K562 (cell line): ENCODE data around the gene USP19. TPM values are rescaled to one million over a fixed set of nuclear protein-coding genes. Genes with fewer than 3 reads are reported as not detected.

Experiments
- BRCA1 ChIP-seq, 2 experiments: fragments of 450-650 bp in 1 of 2; sonication (generic) in 1 of 2; formaldehyde crosslinking in 1 of 2; IDR thresholded peaks; 2 replicates each; pipeline versions ENCODE4 v1.5.0 to v1.6.1; 2017 to 2020; ENCODE audit warnings: mild to moderate bottlenecking in 1 of 2, missing genetic modification reagents in 1 of 2
- FOXK2 ChIP-seq, 2 experiments: fragments of 450-650 bp; IDR thresholded peaks in 1 of 2; conservative IDR thresholded peaks in 1 of 2; 2 replicates each; pipeline ENCODE4 v1.6.1; 2016; ENCODE audit warnings: low read depth in 2 of 2, mild to moderate bottlenecking in 1 of 2
- GABPA ChIP-seq: fragments of 200-800 bp; sonication (Bioruptor generic); conservative IDR thresholded peaks from 2 replicates; pipeline ENCODE4 v1.6.1; 2016; ENCODE audit warnings: low read depth, missing genetic modification characterization, missing compliant biosample characterization
- HDAC2 ChIP-seq: fragments of 450-650 bp; IDR thresholded peaks from 2 replicates; pipeline ENCODE4 v1.6.1; 2016; ENCODE audit warnings: mild to moderate bottlenecking
- ILK ChIP-seq: fragments of 450-650 bp; IDR thresholded peaks from 2 replicates; pipeline ENCODE4 v1.6.1; 2016; ENCODE audit warnings: missing genetic modification characterization, low read depth, mild to moderate bottlenecking, missing compliant biosample characterization, moderate library complexity, borderline replicate concordance
- PHB ChIP-seq: fragments of 250-450 bp; sonication (Bioruptor Pico); IDR thresholded peaks from 2 replicates; pipeline ENCODE4 v1.5.0; 2021
- POLR3G ChIP-seq: IDR thresholded peaks from 2 replicates; pipeline ENCODE4 v1.6.1; 2011; ENCODE audit not compliant: insufficient read length, insufficient replicate concordance; ENCODE audit errors: extremely low read depth
- RNF2 ChIP-seq: sonication (generic); IDR thresholded peaks from 2 replicates; pipeline ENCODE4 v1.6.1; 2016
- SMAD3 ChIP-seq: fragments of 450-650 bp; formaldehyde crosslinking; conservative IDR thresholded peaks from 2 replicates; pipeline ENCODE4 v1.4.0; 2020; ENCODE audit warnings: mild to moderate bottlenecking
- SRSF1 ChIP-seq: fragments of 200-400 bp; formaldehyde crosslinking; IDR thresholded peaks from 2 replicates; pipeline ENCODE4 v1.6.1; 2017; ENCODE audit warnings: mild to moderate bottlenecking, low read depth, low read length, moderate library complexity
- STAT5A ChIP-seq: IDR thresholded peaks from 2 replicates; pipeline ENCODE4 v1.6.1; 2012; ENCODE audit warnings: low read length, inconsistent platforms, borderline replicate concordance
- ZNF12 ChIP-seq: sonication (generic); formaldehyde crosslinking; IDR thresholded peaks from 2 replicates; pipeline ENCODE4 v1.4.0; 2020; ENCODE audit warnings: mild to moderate bottlenecking, missing genetic modification reagents
- ZNF197 ChIP-seq: fragments of 200-800 bp; sonication (Bioruptor generic); IDR thresholded peaks from 2 replicates; pipeline ENCODE4 v1.6.1; 2016; ENCODE audit warnings: low read depth, missing genetic modification characterization, missing compliant biosample characterization
- ZNF232 ChIP-seq: sonication (generic); formaldehyde crosslinking; IDR thresholded peaks from 2 replicates; pipeline ENCODE4 v1.8.0; 2022; ENCODE audit warnings: mild to moderate bottlenecking, missing genetic modification reagents
- ZNF717 ChIP-seq: fragments of 250-450 bp; sonication (Bioruptor Pico); IDR thresholded peaks from 2 replicates; pipeline ENCODE4 v1.5.0; 2021
- polyA plus RNA-seq, 8 experiments: library from polyadenylated mRNA; depleted of rRNA in 4 of 8; stranded (reverse) in 5 of 8; unstranded in 3 of 8; fragments of >200 nt; fragmentation: Nextera tagmentation in 2 of 8; fragmentation: Illumina TruSeq in 1 of 8; extraction: Ambion mirVana in 2 of 8; extraction: Trizol in 1 of 8; gene quantifications; 2 replicates each; pipeline versions ENCODE4 v1.2.1 to v1.2.3, GENCODE V29; 2011 to 2014; ENCODE audit warnings: inconsistent platforms in 1 of 8, missing spikeins in 1 of 8
- total RNA-seq, 7 experiments: library from RNA; depleted of rRNA in 6 of 7; stranded (reverse); fragments of >200 nt in 6 of 7; fragmentation: Illumina TruSeq in 2 of 7; extraction: Trizol in 2 of 7; gene quantifications; 2 replicates each; pipeline versions ENCODE4 v1.2.1 to v1.2.3, GENCODE V29; 2011 to 2021; ENCODE audit warnings: low replicate concordance in 1 of 7
- TF ChIP-seq, protein P1 (sequence below): conservative IDR thresholded peaks from 2 replicates; pipeline ENCODE4 v1.6.1; 2011; ENCODE audit warnings: low read depth, mild to moderate bottlenecking, low read length; ENCODE audit not compliant: control insufficient read depth
- TF ChIP-seq, protein P2 (sequence below): fragments of 250-450 bp; sonication (Bioruptor Pico); IDR thresholded peaks from 2 replicates; pipeline ENCODE4 v1.5.0; 2020; ENCODE audit warnings: mild to moderate bottlenecking
- TF ChIP-seq, protein P3 (sequence below): sonication (generic); formaldehyde crosslinking; IDR thresholded peaks from 2 replicates; pipeline ENCODE4 v1.8.0; 2022; ENCODE audit warnings: mild to moderate bottlenecking, missing genetic modification reagents
- TF ChIP-seq, protein P4 (sequence below): fragments of 450-650 bp; formaldehyde crosslinking; IDR thresholded peaks from 2 replicates; pipeline ENCODE4 v1.4.0; 2020; ENCODE audit warnings: mild to moderate bottlenecking, moderate library complexity
- TF ChIP-seq, protein P5 (sequence below): fragments of 450-650 bp; conservative IDR thresholded peaks from 2 replicates; pipeline ENCODE4 v1.6.1; 2016; ENCODE audit warnings: missing genetic modification characterization, low read depth, mild to moderate bottlenecking, missing compliant biosample characterization, moderate library complexity

USP19 gene
- total and polyA plus RNA-seq, 9 of the 15 experiments (the other 6 are each of a cell fraction or from before 2014, with no cell fraction given), result 0.24 to 65.9 (median 36.9) TPM

DNA sequence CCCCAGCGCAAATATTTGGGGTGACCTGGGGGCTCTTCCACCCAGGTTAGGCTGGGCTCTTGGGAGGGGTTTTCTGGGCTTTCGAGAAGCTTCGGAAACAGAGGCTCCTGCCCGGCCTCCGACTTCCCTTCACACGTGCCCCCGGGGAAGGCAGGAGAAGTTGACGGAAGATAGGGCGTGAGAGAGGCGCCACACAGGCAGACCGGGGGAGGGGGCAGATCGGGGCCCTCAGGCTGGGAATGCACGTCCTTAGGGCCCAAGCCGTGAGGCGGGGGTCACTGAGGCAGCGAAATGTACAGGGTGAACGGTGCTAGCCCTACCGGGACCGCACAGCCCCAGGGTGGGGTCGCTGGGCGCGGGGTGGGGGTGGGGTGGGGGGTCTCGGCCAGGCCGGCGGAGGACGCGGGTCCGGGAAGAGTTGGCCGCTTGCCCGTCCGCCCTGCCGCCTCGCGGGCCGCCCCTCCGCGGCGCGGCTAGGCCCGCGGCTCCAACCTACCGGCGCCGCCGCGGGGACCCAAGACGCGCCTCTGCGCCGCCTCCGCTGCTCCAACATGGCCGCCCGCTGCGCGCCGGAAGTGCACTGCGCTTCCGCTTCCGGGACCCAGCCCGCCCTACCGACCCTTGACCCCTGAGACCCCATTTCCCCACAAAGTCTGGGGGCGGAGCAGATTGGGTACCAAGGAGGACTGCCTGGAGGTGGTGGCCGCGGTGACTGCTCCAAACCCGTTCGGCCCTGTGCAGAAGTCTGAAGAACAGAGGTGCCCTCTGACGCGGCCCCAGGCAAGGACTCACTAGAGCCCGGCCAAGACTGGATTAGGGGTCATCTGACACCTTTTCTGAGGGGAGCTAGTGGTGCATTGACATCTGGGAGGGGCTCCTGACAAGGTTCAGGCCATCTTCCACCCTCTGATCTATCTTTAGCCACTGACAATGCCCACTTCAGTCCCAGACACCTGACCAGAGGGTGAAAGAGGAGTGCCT, 45.4 kb upstream of the USP19 start, which contains the start of gene CCDC71 (continued):
- TF ChIP-seq POLR3G (no peak), GABPA (peak; percentile 98), ZNF232 (CRISPR knock-in tag) (no peak), SMAD3 (CRISPR knock-in tag) (0 out of 2 replicates have a peak, but pooled peaks have one; percentile 63), HDAC2 (0 out of 2 replicates have a peak, but pooled peaks have one; percentile 23), RNF2 (no peak), ZNF197 (CRISPR knock-in tag) (0 out of 2 replicates have a peak, but pooled peaks have one; percentile 66), ZNF12 (CRISPR knock-in tag) (no peak), SRSF1 (no peak), FOXK2 (conservative IDR thresholded peaks at IDR 0.05 in 1 of 2, IDR thresholded peaks at IDR 0.05 in 1 of 2; ENCODE audit: low read depth in 2 of 2) (no peak), ZNF717 (CRISPR knock-in tag) (no peak), STAT5A (no peak), BRCA1 (IDR thresholded peaks at IDR 0.05) (no peak), BRCA1 (CRISPR knock-in tag; IDR thresholded peaks at IDR 0.05) (no peak), PHB (CRISPR knock-in tag) (no peak), ILK (tag) (no peak)
- TF ChIP-seq, protein P1, sequence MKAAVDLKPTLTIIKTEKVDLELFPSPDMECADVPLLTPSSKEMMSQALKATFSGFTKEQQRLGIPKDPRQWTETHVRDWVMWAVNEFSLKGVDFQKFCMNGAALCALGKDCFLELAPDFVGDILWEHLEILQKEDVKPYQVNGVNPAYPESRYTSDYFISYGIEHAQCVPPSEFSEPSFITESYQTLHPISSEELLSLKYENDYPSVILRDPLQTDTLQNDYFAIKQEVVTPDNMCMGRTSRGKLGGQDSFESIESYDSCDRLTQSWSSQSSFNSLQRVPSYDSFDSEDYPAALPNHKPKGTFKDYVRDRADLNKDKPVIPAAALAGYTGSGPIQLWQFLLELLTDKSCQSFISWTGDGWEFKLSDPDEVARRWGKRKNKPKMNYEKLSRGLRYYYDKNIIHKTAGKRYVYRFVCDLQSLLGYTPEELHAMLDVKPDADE, result peak; percentile 13; the same call in 1 of the 2 replicates
- TF ChIP-seq, protein P2, sequence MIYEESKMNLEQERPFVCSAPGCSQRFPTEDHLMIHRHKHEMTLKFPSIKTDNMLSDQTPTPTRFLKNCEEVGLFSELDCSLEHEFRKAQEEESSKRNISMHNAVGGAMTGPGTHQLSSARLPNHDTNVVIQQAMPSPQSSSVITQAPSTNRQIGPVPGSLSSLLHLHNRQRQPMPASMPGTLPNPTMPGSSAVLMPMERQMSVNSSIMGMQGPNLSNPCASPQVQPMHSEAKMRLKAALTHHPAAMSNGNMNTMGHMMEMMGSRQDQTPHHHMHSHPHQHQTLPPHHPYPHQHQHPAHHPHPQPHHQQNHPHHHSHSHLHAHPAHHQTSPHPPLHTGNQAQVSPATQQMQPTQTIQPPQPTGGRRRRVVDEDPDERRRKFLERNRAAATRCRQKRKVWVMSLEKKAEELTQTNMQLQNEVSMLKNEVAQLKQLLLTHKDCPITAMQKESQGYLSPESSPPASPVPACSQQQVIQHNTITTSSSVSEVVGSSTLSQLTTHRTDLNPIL (CRISPR knock-in tag), result no peak
- TF ChIP-seq, protein P3, sequence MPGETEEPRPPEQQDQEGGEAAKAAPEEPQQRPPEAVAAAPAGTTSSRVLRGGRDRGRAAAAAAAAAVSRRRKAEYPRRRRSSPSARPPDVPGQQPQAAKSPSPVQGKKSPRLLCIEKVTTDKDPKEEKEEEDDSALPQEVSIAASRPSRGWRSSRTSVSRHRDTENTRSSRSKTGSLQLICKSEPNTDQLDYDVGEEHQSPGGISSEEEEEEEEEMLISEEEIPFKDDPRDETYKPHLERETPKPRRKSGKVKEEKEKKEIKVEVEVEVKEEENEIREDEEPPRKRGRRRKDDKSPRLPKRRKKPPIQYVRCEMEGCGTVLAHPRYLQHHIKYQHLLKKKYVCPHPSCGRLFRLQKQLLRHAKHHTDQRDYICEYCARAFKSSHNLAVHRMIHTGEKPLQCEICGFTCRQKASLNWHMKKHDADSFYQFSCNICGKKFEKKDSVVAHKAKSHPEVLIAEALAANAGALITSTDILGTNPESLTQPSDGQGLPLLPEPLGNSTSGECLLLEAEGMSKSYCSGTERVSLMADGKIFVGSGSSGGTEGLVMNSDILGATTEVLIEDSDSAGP (CRISPR knock-in tag), result no peak
- TF ChIP-seq, protein P4, sequence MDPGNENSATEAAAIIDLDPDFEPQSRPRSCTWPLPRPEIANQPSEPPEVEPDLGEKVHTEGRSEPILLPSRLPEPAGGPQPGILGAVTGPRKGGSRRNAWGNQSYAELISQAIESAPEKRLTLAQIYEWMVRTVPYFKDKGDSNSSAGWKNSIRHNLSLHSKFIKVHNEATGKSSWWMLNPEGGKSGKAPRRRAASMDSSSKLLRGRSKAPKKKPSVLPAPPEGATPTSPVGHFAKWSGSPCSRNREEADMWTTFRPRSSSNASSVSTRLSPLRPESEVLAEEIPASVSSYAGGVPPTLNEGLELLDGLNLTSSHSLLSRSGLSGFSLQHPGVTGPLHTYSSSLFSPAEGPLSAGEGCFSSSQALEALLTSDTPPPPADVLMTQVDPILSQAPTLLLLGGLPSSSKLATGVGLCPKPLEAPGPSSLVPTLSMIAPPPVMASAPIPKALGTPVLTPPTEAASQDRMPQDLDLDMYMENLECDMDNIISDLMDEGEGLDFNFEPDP (CRISPR knock-in tag), result no peak
- TF ChIP-seq, protein P5, sequence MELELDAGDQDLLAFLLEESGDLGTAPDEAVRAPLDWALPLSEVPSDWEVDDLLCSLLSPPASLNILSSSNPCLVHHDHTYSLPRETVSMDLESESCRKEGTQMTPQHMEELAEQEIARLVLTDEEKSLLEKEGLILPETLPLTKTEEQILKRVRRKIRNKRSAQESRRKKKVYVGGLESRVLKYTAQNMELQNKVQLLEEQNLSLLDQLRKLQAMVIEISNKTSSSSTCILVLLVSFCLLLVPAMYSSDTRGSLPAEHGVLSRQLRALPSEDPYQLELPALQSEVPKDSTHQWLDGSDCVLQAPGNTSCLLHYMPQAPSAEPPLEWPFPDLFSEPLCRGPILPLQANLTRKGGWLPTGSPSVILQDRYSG (tag), result no peak
